D721Med (cell line): ENCODE data around the gene TMEM150A.
"Not testable (repeated sequence)": the region's sequence is repeated elsewhere in the genome, so short reads cannot be mapped to it uniquely, and the experiment has no call there.

Experiments used
- DNase-seq: peaks from one replicate; pipeline ENCODE4 v3.0.0; 2011; ENCODE audit warnings: low spot score; ENCODE audit not compliant: insufficient read length
- FAIRE-seq: peaks from 2 replicates; lab custom pipeline; 2011; peaks lifted over from hg19 to GRCh38; lab: Jason Lieb, UNC
- CTCF ChIP-seq: IDR thresholded peaks from 2 replicates; pipeline ENCODE4 v1.5.1; 2012; ENCODE audit warnings: mild to moderate bottlenecking, control low read depth; ENCODE audit not compliant: insufficient read depth; ENCODE audit errors: missing control alignments

TMEM150A gene

GRCh38 chr2:85611705-85612587, 9.4 kb upstream of the TMEM150A start, which contains the start of gene C2orf68:
Gene C2orf68, minus strand, starts transcription at chr2:85612066. Its CDS starts 82 bp downstream, at chr2:85611984.
- FAIRE-seq (no peak), DNase-seq (peak; percentile 93)

DNA sequence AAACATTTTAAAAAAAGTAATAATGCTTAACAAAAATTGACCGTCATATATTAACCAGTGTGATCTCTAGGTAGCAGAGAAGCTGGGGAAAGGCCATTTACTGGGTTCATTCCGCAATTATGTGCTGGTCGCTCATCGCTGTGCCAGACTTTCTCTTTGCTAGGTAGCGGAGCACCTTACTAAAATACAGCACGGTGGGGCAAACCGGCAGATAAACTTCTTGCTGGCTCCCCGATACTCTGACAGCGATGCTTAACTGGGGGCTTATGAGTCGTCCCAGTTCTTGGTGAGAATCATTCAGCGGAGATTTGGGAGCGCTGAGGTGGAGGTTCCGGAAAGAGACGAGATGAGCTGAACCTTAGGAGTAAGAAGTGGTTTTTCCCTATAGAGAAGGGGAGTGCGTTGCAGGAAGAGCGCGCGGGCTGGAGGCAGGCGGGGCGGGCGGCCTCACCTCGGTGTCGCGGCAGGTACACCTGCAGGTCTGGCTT, 8.8 kb upstream of the TMEM150A start:
- no peak for FAIRE-seq
- TF ChIP-seq CTCF: no peak
- no peak for DNase-seq

More at GRCh38 chr2:85611705-85612587, 9.4 kb upstream of the TMEM150A start, which contains the start of gene C2orf68:
- no peak for TF ChIP-seq CTCF

DNA sequence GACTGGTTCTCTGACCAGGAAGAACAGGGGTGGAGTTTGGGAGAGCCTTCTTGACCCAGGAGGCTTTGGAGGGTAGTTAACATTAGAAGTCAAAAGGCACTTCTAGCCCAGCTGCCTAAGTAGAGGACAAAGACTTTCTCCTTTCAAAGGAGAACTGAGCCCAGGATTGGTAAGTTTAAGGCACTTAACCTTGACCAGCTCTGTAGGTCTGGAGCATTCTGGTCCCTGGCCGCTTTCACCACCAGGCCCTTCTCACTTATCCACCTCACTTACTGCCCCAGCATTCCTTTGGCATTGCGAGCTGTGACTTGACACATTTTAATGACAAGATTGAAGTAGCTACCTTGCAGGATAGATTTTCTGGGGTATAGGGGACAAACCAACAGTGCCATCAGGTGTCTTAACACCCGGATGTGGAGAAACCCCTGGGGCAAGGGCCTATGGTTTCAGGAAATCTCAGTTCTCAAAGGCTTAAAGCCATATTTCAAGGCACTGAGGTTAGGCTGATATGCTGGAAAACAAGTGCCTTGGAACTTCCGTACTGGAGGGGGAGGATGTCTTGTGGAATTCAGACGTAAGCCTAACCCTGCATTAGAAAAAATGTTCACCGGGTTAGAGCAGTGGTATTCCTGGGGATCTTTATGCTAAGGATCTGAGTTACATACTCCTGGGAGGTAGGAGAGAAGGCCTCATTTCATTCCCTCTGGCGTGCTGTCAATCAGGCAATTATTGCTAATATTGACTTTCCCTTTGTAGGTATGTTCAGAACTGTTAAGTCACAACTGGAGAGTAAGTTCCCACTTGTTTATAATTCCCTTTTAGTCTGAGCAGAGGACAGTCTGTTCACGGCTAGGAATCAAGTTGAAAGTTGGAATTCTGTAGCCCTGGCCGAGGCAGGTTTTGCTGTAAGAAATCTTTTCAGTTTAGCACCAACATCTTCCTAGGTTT, 5.0 kb upstream of the TMEM150A start:
- no peak for TF ChIP-seq CTCF
- no peak for DNase-seq
- no peak for FAIRE-seq

DNA sequence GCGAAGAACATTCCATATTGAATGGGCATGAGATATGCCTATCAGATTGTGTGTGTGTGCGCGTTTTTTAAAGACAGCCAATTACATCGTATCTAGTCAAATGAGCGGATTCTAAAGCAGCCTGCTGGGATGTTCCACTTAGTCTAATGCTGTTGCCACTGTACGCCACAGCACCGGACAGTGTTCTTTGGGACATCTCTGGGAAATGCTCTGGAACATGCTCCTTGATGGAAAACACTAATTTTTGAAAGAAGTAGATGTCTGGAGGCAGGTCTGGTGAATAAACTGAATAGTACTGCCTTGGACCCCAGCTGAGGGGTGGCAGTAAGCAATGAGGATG, 3.6 kb upstream of the TMEM150A start:
- DNase-seq: no peak
- FAIRE-seq: no peak
- TF ChIP-seq CTCF: no peak

GRCh38 chr2:85605406-85606115, 3.1 kb upstream of the TMEM150A start:
- TF ChIP-seq CTCF: no peak
- FAIRE-seq (no peak), DNase-seq (no peak)

DNA sequence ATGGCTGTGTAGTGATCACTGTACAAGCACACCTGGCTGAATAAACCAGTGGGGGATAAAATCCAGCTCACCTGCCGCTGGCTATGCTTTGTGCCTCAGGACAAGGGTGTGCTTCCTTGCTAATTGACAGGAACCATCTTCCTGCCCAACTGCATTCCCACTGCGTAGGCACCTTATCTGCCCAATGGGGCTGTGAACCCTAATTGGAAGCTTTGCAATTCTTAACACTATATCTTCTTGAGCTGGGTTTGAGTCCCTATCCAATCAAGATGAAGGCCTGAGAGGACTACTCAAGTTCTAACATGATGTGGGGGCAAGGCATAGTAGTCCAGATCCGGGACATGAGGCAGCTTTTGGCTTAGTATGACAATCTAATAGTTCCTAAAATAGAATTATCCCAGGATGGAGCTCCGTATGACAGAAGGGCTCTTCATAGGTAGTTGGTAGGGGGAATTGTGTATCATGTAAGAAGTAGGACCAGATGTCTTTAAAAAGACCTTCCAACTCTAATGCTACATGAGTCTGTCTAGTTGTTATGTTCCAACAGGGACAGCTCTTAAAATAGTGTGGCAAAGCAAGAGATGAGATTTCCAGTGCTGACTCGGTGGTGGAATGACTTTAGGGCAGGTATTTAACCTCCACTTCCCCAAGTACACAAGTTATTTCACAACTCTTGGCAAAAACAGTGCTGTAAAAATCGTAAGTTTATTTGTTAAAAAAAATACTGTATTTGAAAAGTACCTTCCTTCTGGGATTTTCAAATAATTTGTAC, 2.3 kb upstream of the TMEM150A start:
- DNase-seq (no peak), FAIRE-seq (no peak)
- TF ChIP-seq CTCF: no peak

GRCh38 chr2:85604133-85604444, 1.6 kb upstream of the TMEM150A start:
- not testable (repeated sequence) for DNase-seq, FAIRE-seq
